GM12891 (cell line): ENCODE measurements around the gene TFF1.

Experiments used
- POLR2A ChIP-seq: IDR thresholded peaks from 2 replicates; pipeline ENCODE4 v1.6.1; 2011; ENCODE audit warnings: low read depth, low read length, control low read depth
- POLR2AphosphoS5 ChIP-seq: IDR thresholded peaks from 2 replicates; pipeline ENCODE4 v1.6.1; 2011; ENCODE audit warnings: low read depth, low read length, control low read depth

GRCh38 chr21:42348762-42349161 lies 17.6 kb downstream of the TFF1 start:
- TF ChIP-seq POLR2AphosphoS5 (no peak), POLR2A (no peak)
